HG03139 (cell line): ENCODE results near the gene NOS3.

Experiments
- ATAC-seq: cut with Tn5 transposase; IDR thresholded peaks from one replicate; pipeline ENCODE4 v1.9.1; 2021; ENCODE audit not compliant: unreplicated experiment

Gene NOS3

GRCh38 chr7:150990416-150991186 lies at the start of gene NOS3:
Gene NOS3, plus strand, starts transcription at chr7:150991017. Its CDS starts 2,787 bp downstream, at chr7:150993804.
- no peak for ATAC-seq

GRCh38 chr7:150941351-150942000 lies 49.3 kb upstream of the NOS3 start:
- no peak for ATAC-seq

- no peak for ATAC-seq
These were observed 48.7 kb upstream of the NOS3 start for GRCh38 chr7:150942001-150942590.

- no peak for ATAC-seq
These were observed 48.0 kb upstream of the NOS3 start for GRCh38 chr7:150942591-150943452.

- ATAC-seq: no peak
These were observed 47.4 kb upstream of the NOS3 start for GRCh38 chr7:150943453-150943814.

GRCh38 chr7:150944066-150945042 lies 46.5 kb upstream of the NOS3 start:
- no peak for ATAC-seq

GRCh38 chr7:150945171-150945852 lies 45.5 kb upstream of the NOS3 start:
- no peak for ATAC-seq

- no peak for ATAC-seq
These were observed 44.9 kb upstream of the NOS3 start for GRCh38 chr7:150945853-150946420.

- no peak for ATAC-seq
These were observed 44.2 kb upstream of the NOS3 start for GRCh38 chr7:150946421-150947240.

- no peak for ATAC-seq
These were observed 43.5 kb upstream of the NOS3 start for GRCh38 chr7:150947241-150947745.

GRCh38 chr7:150947761-150948651 lies 42.8 kb upstream of the NOS3 start:
- ATAC-seq: no peak

GRCh38 chr7:150948791-150949251 lies 42.0 kb upstream of the NOS3 start:
- ATAC-seq: no peak

GRCh38 chr7:150949564-150949963 lies 41.3 kb upstream of the NOS3 start:
- ATAC-seq: no peak

GRCh38 chr7:150949971-150950491 lies 40.8 kb upstream of the NOS3 start:
- ATAC-seq: no peak

- ATAC-seq: no peak
These were observed 40.2 kb upstream of the NOS3 start for GRCh38 chr7:150950496-150951180.

GRCh38 chr7:150951181-150951520 lies 39.7 kb upstream of the NOS3 start:
- no peak for ATAC-seq
